ENCODE measurements around the gene RAP1A.
A peak's percentile ranks its signal among the peaks of the same experiment; 100 is the strongest.

Gene RAP1A

GRCh38 chr1:111619635-111620440, at the start of gene RAP1A:
TSS of gene RAP1A (plus strand) at chr1:111619789. CDS start at chr1:111691361, 71,572 bp downstream.
- DNase-seq, result peak; percentile 92

GRCh38 chr1:111569913-111570312, 49.7 kb upstream of the RAP1A start:
- no peak for DNase-seq

DNA sequence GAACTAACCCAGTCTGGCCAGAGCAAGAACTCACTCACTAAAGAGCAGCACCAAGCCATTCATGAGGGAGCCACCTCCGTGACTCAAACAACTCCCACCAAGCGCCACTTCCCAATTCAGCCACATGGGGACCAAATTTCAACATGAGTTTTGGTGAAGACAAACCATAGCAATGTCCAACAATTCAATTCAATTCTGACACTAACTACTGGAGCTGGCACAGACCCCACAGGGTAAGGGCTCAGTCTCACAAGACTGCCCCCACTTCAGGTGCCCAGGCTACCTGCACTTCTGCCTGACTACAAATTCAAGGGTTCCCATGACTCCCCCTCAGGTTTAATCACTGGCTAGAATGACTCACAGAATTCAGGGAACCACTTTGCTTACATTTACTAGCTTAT, 48.8 kb upstream of the RAP1A start:
- no peak for DNase-seq

- no peak for DNase-seq
Measured at GRCh38 chr1:111571239-111571638, 48.4 kb upstream of the RAP1A start.

GRCh38 chr1:111571987-111572386, 47.6 kb upstream of the RAP1A start:
- DNase-seq, result no peak

- DNase-seq, result no peak
Measured at GRCh38 chr1:111576547-111576946, 43.0 kb upstream of the RAP1A start.

- DNase-seq, result no peak
Measured at GRCh38 chr1:111577814-111578213, 41.8 kb upstream of the RAP1A start.

- DNase-seq, result no peak
Measured at GRCh38 chr1:111581166-111581565, 38.4 kb upstream of the RAP1A start.

- DNase-seq, result no peak
Measured at GRCh38 chr1:111582016-111582415, 37.6 kb upstream of the RAP1A start.

GRCh38 chr1:111582644-111583618, 36.7 kb upstream of the RAP1A start:
- DNase-seq, result no peak

DNA sequence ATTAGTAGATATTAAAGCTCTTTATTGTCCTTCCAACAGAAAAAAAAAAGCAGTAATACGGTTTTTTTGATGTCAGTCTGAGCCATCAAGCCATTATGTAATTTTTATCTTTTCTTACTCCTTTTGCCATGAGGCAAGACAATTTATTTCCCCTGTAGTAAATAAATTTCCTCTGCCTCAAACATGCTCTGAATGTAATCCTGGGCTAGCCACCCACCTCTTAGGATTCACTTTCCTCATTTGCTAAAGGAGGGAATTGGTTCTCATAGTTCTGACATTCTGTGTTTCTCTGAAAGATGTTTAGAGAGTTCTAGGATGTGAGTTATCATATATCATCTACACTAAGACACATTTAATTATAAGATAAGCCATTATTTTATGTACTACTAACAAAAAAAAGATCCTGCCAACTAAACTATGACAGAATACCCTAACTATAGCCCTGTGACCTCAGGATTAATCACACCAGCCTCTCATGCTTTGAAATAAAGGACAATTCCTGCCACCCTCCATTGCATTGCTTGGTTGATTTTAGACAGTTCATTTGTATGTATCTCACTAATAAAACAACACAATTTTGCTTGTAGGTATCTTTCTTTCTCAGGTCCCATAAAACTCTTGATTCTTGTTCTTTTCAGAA, 34.0 kb upstream of the RAP1A start:
- no peak for DNase-seq

- DNase-seq, result no peak
Measured at GRCh38 chr1:111586112-111586511, 33.5 kb upstream of the RAP1A start.

DNA sequence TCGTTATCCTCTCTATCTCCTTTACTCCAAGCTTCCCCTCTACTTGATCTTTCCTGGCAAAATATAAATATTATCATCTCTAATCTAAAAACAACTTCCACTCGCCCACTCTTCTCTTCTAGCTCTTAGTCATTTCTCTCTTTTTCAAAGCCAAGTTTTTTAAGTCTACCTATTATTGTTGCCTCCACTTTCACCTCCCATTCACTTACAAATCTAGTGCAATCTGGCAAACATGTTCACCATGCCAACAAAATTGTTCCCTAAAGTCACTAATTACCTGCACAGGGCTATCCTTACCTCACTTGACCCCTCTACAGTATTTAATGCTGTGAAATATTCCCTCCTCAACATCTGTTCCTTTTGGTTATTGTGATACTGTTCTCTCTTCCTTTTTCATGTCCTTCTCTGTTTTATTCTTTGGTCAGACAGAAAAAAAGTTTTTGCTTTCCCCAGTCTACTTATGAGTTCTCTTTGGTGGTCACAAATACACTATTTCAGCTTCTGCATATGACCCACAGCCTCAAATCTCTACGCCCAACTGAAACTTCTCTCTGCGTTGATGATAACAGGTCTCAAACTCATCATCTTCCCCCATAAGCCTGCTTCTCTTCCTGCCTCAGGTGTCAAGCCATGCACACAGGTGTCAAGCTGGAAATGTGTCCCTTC, 31.9 kb upstream of the RAP1A start:
- DNase-seq, result no peak

DNA sequence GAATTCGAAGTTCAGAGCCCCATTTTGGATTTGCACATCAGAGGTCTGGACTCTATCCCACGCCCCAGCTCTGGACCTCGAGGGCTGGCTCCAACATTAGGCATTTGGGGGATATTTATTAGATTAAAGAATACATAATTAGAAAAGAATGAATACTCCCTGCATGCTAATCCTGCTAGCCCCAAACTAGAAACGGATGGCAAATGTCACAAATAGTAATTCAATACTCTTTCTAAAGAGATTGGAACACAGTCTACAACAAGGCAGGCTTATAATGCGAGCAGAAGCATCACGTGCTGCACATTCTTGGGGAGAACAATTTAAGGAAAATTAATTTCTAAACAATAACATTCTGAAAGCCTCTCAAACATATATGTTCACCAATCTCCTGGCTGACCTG, 27.7 kb upstream of the RAP1A start:
- DNase-seq, result no peak

DNA sequence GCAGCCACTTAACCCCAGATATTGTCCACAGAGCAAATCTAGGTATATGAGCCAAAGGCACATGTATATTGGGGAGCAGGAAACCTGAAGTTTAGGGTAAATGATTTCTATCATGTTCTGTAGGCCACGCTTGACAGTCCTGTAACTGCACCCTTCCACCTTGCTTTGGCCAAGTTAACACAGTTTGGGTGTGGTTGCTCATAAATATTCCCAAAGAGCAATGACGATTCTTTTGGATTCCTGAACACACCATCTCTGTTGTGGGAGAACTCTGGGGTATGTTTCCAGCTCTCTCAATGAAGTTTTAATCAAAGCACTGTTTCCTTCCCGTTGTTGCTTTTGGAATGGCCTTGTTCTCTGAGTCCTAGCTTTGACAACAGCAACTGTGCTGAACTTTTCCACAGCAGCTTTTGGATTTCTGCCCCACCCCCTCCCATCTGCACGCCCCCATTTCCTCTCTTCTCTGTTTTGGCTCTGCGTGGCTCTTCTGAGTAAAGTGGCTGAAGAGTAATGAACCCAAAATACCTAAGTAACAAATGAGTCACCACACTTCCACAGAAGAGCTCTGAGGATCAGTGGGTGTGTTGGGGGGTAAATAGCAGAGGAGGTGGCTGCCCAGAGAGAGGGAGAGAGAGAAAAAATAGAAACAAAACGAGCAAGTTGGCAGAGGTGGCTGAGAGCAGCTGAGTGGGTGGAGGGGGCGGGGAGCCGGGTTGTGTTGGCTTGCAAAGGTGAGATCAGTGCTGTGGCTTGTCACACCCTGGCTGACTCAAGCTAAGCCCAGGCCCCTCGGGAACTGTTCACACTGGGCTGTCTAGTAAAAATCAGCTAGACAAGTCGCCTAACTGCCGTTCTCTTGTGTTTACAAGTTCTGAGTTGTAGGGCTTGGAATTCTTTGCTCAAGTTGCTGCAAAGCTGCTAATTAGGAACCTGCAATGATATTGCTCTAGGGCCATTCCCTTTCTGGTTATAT, 26.9 kb upstream of the RAP1A start:
- peak; percentile 28 for DNase-seq

DNA sequence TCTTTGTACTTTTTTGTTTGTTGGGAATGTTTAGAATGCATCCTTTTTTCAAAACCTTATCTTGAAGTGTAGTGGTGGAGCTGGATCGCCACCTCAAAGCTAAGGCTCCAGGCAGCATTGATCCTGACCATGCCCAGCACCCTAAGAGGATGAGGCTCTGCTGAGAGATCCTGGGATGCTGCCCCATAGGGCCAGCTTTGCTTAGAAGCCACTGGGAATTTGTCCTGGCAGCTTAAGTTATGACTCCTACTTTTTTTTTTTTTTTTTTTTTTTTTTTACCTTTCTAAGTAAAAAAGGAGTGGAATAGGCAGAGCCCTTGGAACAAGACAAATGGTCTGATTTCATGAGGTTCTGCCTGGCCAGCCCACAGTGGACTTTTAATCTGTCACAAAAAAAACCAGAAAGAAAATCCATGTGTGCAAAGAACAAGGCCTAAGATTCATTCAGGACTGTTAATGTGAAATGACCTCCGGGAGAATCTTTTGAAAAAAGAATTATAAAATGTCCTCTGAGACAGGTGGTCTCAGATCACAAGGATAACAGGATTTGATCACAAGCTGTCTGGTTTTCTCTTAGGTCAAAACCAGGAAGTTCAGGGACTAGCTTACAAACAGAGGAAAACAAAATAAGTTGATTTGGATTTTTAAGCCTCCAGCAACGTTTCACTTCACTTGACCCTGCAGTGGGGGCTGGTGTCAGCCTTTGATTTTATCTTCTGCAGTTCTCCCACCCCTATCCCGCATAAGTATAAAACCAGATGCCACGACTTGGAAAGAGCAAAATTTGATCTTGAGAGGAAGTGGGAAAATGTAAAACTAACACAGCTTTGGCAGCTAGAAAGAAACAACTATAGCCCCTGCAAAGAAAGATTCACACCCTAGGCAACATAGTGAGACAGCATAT, 25.9 kb upstream of the RAP1A start:
- DNase-seq, result no peak

- DNase-seq, result no peak
Measured at GRCh38 chr1:111594306-111594693, 25.3 kb upstream of the RAP1A start.

GRCh38 chr1:111595807-111596206, 23.8 kb upstream of the RAP1A start:
- no peak for DNase-seq

- DNase-seq, result no peak
Measured at GRCh38 chr1:111596499-111596898, 23.1 kb upstream of the RAP1A start.

- DNase-seq, result no peak
Measured at GRCh38 chr1:111597426-111597825, 22.2 kb upstream of the RAP1A start.
